G401 (cell line): ENCODE results near the gene EXPH5. TPM values are rescaled to one million over a fixed set of nuclear protein-coding genes. Genes with fewer than 3 reads are reported as not detected.
A peak's percentile ranks its signal among the peaks of the same experiment; 100 is the strongest.

Experiments
- DNase-seq: peaks from one replicate; pipeline ENCODE4 v3.0.0-alpha.2; 2015; ENCODE audit warnings: low spot score
- in situ Hi-C: cut with HindIII; loops from 2 replicates; pipeline ENCODE4 v1.10.0; 2016; ENCODE audit warnings: low sequenced_read_pairs, mixed read lengths
- total RNA-seq: library from RNA; depleted of rRNA; stranded (reverse); fragments of >200 nt; shearing (Covaris generic); gene quantifications from 2 replicates; pipeline ENCODE4 v1.2.3, GENCODE V29; 2014

Gene EXPH5
- total RNA-seq, 1 experiment from 2014 or later = 6.5 TPM

DNA sequence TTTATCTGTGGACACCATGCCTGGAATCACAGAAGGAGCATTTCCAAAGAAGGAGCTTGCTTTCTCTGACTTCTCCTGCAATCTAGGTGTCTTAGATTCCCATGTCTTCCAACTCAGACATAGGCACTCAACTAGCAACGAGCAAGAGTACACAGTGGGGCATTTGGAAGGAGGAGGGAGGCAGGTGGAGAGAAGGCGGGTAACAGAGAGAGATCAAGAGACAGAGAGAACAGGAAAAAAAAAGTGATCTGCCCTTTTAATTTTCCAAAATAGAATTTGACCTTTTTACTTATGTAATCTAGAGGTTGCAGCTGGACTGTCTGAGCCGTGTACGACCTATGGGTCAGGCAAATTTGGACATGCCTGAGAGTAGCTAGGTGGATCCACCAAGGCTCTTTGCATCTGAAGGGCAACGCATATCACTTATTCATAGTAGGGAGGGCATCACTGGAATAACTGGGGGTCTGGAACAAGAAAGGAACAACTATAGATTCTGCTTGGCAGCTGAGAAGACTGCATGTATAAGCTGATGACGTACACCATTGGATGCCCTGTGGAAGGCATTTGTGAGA lies 58.1 kb downstream of the EXPH5 start:
- DNase-seq = no peak
- in situ Hi-C loops = no loop called here

- in situ Hi-C loops = no loop called here
- no peak for DNase-seq
Observed at GRCh38 chr11:108534274-108534882, 59.2 kb downstream of the EXPH5 start.

DNA sequence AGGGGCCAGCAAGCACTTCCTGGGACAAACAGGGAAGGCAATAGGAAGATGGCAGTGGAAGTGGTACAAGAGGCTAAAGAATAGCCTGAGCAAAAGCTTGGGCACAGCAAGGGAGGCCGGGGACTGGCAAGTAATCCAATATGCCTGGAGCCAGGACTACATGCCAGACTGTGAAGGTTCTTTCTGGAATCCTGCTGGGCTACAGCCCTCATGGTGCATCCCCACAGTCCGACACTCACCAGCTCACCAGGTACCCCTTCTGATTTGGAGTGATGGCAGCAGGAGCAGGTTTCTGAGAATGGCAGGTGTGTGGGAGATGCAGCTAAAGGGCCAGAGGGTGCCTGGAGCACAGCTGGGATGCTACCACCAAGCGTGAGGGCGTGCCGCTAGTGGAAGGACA lies 63.1 kb downstream of the EXPH5 start:
- in situ Hi-C loops = no loop called here

GRCh38 chr11:108527382-108527781 lies 66.2 kb downstream of the EXPH5 start:
- in situ Hi-C loops = no loop called here
- no peak for DNase-seq

More for the DNA sequence above, 63.1 kb downstream of the EXPH5 start:
- DNase-seq = peak; percentile 81

GRCh38 chr11:108525161-108525560 lies 68.4 kb downstream of the EXPH5 start:
- in situ Hi-C loops = no loop called here
- DNase-seq = no peak

GRCh38 chr11:108524422-108524821 lies 69.1 kb downstream of the EXPH5 start:
- in situ Hi-C loops = no loop called here
- no peak for DNase-seq

GRCh38 chr11:108522318-108522717 lies 71.2 kb downstream of the EXPH5 start:
- no peak for DNase-seq
- in situ Hi-C loops = no loop called here

GRCh38 chr11:108518581-108518980 lies 75.0 kb downstream of the EXPH5 start:
- in situ Hi-C loops = no loop called here
- no peak for DNase-seq

GRCh38 chr11:108516125-108516524 lies 77.4 kb downstream of the EXPH5 start:
- DNase-seq = no peak
- in situ Hi-C loops = no loop called here

DNA sequence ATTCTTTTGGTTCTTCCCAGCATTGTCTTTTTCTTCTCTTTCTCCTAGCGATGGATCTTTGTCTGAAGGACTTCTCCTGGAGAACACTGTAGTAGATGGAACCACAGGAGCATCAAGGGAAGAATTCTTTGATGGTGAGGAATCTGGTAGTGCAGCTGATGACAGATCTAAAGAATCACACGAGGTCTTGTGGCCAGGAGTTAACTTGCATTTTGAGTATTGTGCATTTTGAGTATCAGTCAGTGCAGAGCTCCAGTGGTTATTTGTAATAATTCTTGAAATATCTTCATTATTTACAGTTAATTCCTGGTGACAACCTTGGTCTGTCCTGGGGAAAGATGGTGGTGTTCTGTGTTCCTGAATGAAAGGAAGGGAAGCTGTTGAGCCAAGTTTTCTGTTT lies 80.9 kb downstream of the EXPH5 start:
- no peak for DNase-seq
- in situ Hi-C loops = no loop called here

DNA sequence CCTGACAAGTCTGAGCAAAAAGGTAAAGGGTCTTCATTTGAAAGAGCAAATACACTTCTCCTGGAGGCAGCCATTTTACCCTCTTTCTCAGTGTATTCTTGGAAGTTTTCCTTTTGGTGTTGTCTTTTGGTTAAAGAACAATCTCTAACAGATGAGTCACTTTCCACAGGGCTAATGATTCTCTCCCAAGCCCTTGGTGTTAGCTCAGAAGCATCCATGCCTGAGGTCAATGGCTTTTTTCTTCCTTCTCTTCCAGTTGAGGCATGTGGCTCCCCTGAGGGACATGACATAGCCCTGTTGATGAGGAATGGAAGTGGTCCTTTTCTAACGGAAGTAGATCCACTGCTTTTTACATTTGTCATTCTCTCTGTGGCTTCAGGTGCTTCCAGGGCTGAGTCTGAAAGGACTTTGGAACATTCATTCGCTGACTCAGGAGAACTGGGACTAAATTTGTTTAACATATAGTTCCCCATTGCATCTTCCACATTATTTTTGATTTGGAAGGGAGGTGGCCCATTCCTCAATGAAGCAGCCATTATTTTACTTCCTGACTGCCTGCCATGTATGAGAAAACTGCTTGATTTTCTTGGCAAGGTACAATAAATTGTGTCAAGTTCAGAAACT lies 81.6 kb downstream of the EXPH5 start:
- no peak for DNase-seq

GRCh38 chr11:108508653-108509593 lies 84.6 kb downstream of the EXPH5 start:
- no peak for DNase-seq
- in situ Hi-C loops = no loop called here

More for the DNA sequence above, 81.6 kb downstream of the EXPH5 start:
- in situ Hi-C loops = no loop called here

DNA sequence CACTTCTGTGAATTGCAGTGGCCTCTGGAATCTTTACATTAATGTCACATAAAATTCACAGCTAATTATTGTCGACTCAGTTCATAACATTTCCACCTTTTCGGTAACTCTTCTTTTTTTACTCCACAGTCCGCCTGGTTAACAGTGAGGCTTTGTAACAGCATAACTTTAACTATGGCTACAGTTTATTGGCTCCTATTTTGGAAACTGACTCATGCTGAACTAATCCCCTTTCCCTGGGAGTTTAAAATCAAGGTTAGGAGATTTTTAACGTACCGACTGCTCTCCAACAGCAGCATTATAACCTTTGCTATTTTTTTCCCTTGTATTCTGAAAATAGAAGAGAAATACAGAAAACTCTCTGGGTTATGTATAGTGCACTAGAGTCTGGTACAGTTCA lies 92.2 kb downstream of the EXPH5 start:
- in situ Hi-C loops = no loop called here
- DNase-seq = no peak

GRCh38 chr11:108500721-108501120 lies 92.8 kb downstream of the EXPH5 start:
- no peak for DNase-seq
- in situ Hi-C loops = no loop called here

- in situ Hi-C loops = no loop called here
- no peak for DNase-seq
Observed at GRCh38 chr11:108500169-108500568, 93.4 kb downstream of the EXPH5 start.

- in situ Hi-C loops = no loop called here
- no peak for DNase-seq
Observed at GRCh38 chr11:108498816-108499408, 94.7 kb downstream of the EXPH5 start.

GRCh38 chr11:108498046-108498815 lies 95.3 kb downstream of the EXPH5 start, which contains the start of gene POGLUT3:
TSS of gene POGLUT3 (minus strand) at chr11:108498384. CDS start at chr11:108498366, 18 bp downstream.
- DNase-seq = peak; percentile 38
- in situ Hi-C loops = no loop called here

DNA sequence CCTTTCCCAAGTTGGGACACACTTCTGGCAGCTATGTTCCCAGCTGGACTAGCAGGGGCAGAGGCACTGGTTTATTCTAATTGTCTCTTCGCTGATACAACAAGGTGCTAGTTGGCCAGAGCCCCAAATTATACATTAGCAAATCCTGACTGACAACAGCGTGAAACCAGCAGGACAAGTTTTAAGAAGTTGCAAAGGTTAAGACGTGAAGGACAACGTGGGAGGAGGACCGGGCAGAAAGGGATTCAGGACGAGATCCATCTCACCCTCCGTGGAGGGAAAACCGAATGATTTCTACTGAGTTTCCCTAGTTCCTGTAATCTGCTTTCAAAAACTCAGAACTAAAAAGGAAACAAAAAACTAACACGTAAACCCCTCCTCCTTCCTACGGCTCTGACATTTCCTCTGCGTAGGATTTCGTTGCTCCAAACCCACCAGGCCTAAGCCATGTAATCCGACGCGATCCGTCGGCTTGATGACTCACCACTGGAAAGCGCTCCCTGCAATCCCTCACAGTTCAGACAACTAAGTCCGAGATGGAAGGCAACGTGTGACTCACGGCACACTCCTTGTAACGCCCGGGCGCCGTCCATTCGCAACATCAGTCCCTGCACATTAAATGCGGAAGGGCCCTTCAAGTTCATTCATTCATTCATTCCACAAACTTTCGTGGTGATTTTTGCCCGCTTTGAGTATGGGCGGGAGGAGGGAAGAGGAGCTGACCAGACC lies 96.1 kb downstream of the EXPH5 start:
- in situ Hi-C loops = no loop called here

More for the DNA sequence above, 96.1 kb downstream of the EXPH5 start:
- DNase-seq = peak; percentile 83
